22Rv1 (cell line): ENCODE measurements around the gene BPIFB6.

Experiments
- H3K27ac ChIP-seq: fragments of 450-650 bp; 2 replicates; pipeline ENCODE4 v1.5.1; 2017
- CTCF ChIP-seq: fragments of 450-650 bp; IDR thresholded peaks from 2 replicates; pipeline ENCODE4 v1.5.1; 2017; ENCODE audit warnings: mild to moderate bottlenecking
- ZFX ChIP-seq: fragments of 450-650 bp; IDR thresholded peaks from 2 replicates; pipeline ENCODE4 v1.6.1; 2017; ENCODE audit warnings: antibody characterized with exemption, borderline replicate concordance

BPIFB6 gene

GRCh38 chr20:33053291-33054106 lies 22.1 kb downstream of the BPIFB6 start, which contains the start of gene BPIFB3:
TSS of gene BPIFB3 (plus strand) at chr20:33053903. CDS start at chr20:33055436, 1,533 bp downstream.
- TF ChIP-seq ZFX (no peak), CTCF (no peak)

GRCh38 chr20:33054381-33054780 lies 22.9 kb downstream of the BPIFB6 start:
- H3K27ac ChIP-seq: no peak overlapping the region
- no peak for TF ChIP-seq ZFX
- no peak for TF ChIP-seq CTCF

More at GRCh38 chr20:33053291-33054106, 22.1 kb downstream of the BPIFB6 start, which contains the start of gene BPIFB3:
- H3K27ac ChIP-seq: no peak within 1 kb of the TSS

DNA sequence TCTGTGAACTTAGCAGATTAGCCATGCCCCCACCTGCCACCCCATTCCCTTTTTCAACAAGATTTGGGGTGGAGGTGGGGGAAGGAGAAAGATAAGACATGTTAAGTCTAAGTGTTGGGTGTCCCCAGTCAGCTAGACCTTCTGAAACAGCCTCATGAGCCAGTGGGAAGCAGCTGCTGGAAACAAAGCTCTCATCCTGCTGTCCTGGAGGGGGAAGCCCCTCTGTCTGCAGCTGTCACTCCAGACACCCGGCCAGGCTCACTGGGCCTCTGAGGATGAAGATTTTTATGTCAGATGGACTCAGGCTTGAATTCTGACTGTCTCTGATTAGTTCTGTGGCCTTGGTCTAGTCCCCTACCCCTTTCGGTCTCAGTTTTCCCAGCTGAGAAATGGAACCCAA lies 23.3 kb downstream of the BPIFB6 start:
- H3K27ac ChIP-seq: no peak overlapping the region
- TF ChIP-seq CTCF (no peak), ZFX (no peak)

GRCh38 chr20:33059136-33059535 lies 27.7 kb downstream of the BPIFB6 start:
- H3K27ac ChIP-seq: no peak overlapping the region
- TF ChIP-seq CTCF: no peak
- TF ChIP-seq ZFX: no peak

GRCh38 chr20:33059741-33060390 lies 28.4 kb downstream of the BPIFB6 start:
- no peak overlapping the region for H3K27ac ChIP-seq
- TF ChIP-seq ZFX (no peak), CTCF (no peak)

DNA sequence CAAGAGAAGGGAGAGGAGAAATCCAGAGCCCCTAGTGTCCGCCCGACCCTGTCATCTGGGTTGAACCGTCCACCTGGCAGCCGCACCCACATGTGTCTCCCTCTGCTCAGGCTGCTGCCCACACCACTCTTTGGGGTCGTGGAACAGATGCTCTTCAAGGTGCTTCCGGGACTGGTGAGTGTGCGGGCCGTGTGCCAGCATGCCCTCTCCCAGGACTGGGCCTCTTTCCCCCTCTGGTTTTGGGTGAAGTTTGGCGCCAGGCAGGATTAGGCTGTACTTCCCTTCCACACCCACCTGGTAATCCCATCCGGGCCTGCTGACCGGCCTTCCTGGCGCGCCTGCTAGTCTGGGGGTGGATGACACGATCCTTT lies 30.2 kb downstream of the BPIFB6 start:
- no peak overlapping the region for H3K27ac ChIP-seq
- TF ChIP-seq ZFX (no peak), CTCF (no peak)

GRCh38 chr20:33062105-33062824 lies 30.8 kb downstream of the BPIFB6 start:
- H3K27ac ChIP-seq: no peak overlapping the region
- TF ChIP-seq CTCF: no peak
- no peak for TF ChIP-seq ZFX
